Breast epithelium (tissue), 3 donors: ENCODE results near the gene ALDH1L1.

Experiments
- POLR2A ChIP-seq: fragments of 450-650 bp; IDR thresholded peaks from one replicate; pipeline ENCODE4 v1.6.1; 2016; ENCODE audit warnings: antibody characterized with exemption, mild to moderate bottlenecking, moderate library complexity
- POLR2AphosphoS5 ChIP-seq, 3 donors: sonication (generic); formaldehyde crosslinking; IDR thresholded peaks; one replicate each; pipeline ENCODE4 v1.6.1; 2017; ENCODE audit warnings: antibody characterized with exemption in 3 of 3
- TF ChIP-seq, protein P1 (sequence below), 3 donors: fragments of 450-650 bp; IDR thresholded peaks; one replicate each; pipeline ENCODE4 v1.5.1; 2016 to 2017; ENCODE audit warnings: antibody characterized with exemption in 3 of 3, mild to moderate bottlenecking in 3 of 3, moderate library complexity in 3 of 3

DNA sequence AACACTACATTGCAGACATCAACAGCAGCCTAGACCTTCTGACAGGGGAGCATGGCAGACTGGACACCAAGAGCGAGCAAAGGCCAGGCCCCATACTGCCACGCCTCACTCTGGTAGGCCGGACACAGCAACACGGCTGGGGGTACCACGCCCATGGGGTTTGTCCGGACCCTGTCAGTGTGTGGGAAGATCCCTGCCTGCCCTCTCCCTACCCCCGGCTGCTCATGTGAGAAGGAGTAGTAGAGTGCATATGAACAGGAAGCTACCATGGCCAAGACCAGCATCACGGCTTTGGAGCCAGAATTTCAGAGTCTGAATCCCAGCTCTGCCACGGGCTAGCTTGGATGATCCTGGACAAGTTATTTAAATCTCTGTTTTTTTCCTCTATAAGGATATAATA is 27.9 kb downstream of the ALDH1L1 start:
- TF ChIP-seq, protein P1, sequence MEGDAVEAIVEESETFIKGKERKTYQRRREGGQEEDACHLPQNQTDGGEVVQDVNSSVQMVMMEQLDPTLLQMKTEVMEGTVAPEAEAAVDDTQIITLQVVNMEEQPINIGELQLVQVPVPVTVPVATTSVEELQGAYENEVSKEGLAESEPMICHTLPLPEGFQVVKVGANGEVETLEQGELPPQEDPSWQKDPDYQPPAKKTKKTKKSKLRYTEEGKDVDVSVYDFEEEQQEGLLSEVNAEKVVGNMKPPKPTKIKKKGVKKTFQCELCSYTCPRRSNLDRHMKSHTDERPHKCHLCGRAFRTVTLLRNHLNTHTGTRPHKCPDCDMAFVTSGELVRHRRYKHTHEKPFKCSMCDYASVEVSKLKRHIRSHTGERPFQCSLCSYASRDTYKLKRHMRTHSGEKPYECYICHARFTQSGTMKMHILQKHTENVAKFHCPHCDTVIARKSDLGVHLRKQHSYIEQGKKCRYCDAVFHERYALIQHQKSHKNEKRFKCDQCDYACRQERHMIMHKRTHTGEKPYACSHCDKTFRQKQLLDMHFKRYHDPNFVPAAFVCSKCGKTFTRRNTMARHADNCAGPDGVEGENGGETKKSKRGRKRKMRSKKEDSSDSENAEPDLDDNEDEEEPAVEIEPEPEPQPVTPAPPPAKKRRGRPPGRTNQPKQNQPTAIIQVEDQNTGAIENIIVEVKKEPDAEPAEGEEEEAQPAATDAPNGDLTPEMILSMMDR (IDR thresholded peaks at IDR 0.05), result no peak
- TF ChIP-seq POLR2AphosphoS5 (IDR thresholded peaks at IDR 0.05), result no peak
- TF ChIP-seq POLR2A, result no peak
